Neural cell (in vitro differentiated cells): ENCODE results near the gene PADI6. TPM values are rescaled to one million over a fixed set of nuclear protein-coding genes. Genes with fewer than 3 reads are reported as not detected.

Source experiments
- H2AFZ ChIP-seq: fragments of 200-600, 300-800 bp; sonication (generic), shearing (Covaris generic); 2 replicates; pipeline ENCODE4 v1.6.0; 2014; ENCODE audit warnings: low read depth, mild to moderate bottlenecking, antibody characterized with exemption, low read length, moderate library complexity
- H3F3A ChIP-seq: fragments of 200-600 bp; shearing (Covaris generic); 2 replicates; pipeline ENCODE4 v1.6.1; 2016; ENCODE audit warnings: mild to moderate bottlenecking, moderate library complexity, mixed read lengths, antibody characterized with exemption, low read length; ENCODE audit not compliant: insufficient read depth, poor library complexity, severe bottlenecking
- H3K27ac ChIP-seq: fragments of 200-600, 300-800 bp; sonication (generic), shearing (Covaris generic); 2 replicates; pipeline ENCODE4 v1.5.1; 2014; ENCODE audit warnings: mild to moderate bottlenecking, low read length, moderate library complexity
- H3K27me3 ChIP-seq: fragments of 300-800, 200-600 bp; sonication (generic), shearing (Covaris generic); 2 replicates; pipeline ENCODE4 v1.6.0; 2014; ENCODE audit warnings: mild to moderate bottlenecking, low read depth, low read length, moderate library complexity; ENCODE audit not compliant: insufficient read depth
- H3K36me3 ChIP-seq: fragments of 300-800, 200-600 bp; sonication (generic), shearing (Covaris generic); 2 replicates; pipeline ENCODE4 v1.5.1; 2014; ENCODE audit warnings: mild to moderate bottlenecking, antibody characterized with exemption, low read length, moderate library complexity; ENCODE audit not compliant: insufficient read depth
- H3K4me2 ChIP-seq: fragments of 300-800, 200-600 bp; sonication (generic), shearing (Covaris generic); 2 replicates; pipeline ENCODE4 v1.6.0; 2014; ENCODE audit warnings: mild to moderate bottlenecking, low read length
- H3K4me3 ChIP-seq: fragments of 300-800, 200-600 bp; sonication (generic), shearing (Covaris generic); 2 replicates; pipeline ENCODE4 v1.5.1; 2014; ENCODE audit warnings: mild to moderate bottlenecking, low read length, moderate library complexity
- H3K79me2 ChIP-seq: fragments of 200-600 bp; shearing (Covaris generic); replicated peaks from 2 replicates; pipeline ENCODE4 v1.6.0; 2014; ENCODE audit warnings: mild to moderate bottlenecking, low read length, moderate library complexity; ENCODE audit not compliant: insufficient read depth
- H3K9ac ChIP-seq: fragments of 300-800, 200-600 bp; sonication (generic), shearing (Covaris generic); 2 replicates; pipeline ENCODE4 v1.6.1; 2016; ENCODE audit warnings: mild to moderate bottlenecking, low read length, mixed read lengths
- H3K9me2 ChIP-seq: fragments of 200-600 bp; shearing (Covaris generic); 2 replicates; pipeline ENCODE4 v1.6.1; 2016; ENCODE audit warnings: mild to moderate bottlenecking, low read length, mixed read lengths; ENCODE audit not compliant: insufficient read depth
- H3K9me3 ChIP-seq: fragments of 200-600, 300-800 bp; sonication (generic), shearing (Covaris generic); 2 replicates; pipeline ENCODE4 v1.6.1; 2016; ENCODE audit warnings: mild to moderate bottlenecking, mixed run types, low read length, moderate library complexity, mixed read lengths
- H4K20me1 ChIP-seq: fragments of 200-600 bp; shearing (Covaris generic); 2 replicates; pipeline ENCODE4 v1.6.1; 2016; ENCODE audit warnings: mild to moderate bottlenecking, mixed run types; ENCODE audit not compliant: insufficient read depth
- EP300 ChIP-seq: fragments of 450-650 bp; conservative IDR thresholded peaks from 2 replicates; pipeline ENCODE4 v1.6.1; 2014; ENCODE audit warnings: antibody characterized with exemption, mild to moderate bottlenecking, moderate library complexity; ENCODE audit not compliant: poor library complexity, severe bottlenecking
- EZH2 ChIP-seq: fragments of 200-600, 300-800 bp; shearing (Covaris generic), sonication (generic); IDR thresholded peaks from 2 replicates; pipeline ENCODE4 v1.6.1; 2014; ENCODE audit warnings: antibody characterized with exemption, low read length, borderline replicate concordance, mild to moderate bottlenecking; ENCODE audit not compliant: insufficient read depth, poor library complexity, severe bottlenecking
- MXI1 ChIP-seq: fragments of 450-650 bp; conservative IDR thresholded peaks from 2 replicates; pipeline ENCODE4 v1.6.1; 2014; ENCODE audit warnings: antibody characterized with exemption, mild to moderate bottlenecking; ENCODE audit not compliant: poor library complexity, severe bottlenecking
- POLR2AphosphoS5 ChIP-seq: IDR thresholded peaks from 2 replicates; pipeline ENCODE4 v1.6.1; 2012
- RAD21 ChIP-seq: fragments of 450-650 bp; conservative IDR thresholded peaks from 2 replicates; pipeline ENCODE4 v1.6.1; 2014; ENCODE audit warnings: antibody characterized with exemption, mild to moderate bottlenecking, moderate library complexity
- SMC3 ChIP-seq: fragments of 450-650 bp; conservative IDR thresholded peaks from 2 replicates; pipeline ENCODE4 v1.6.1; 2014; ENCODE audit warnings: antibody characterized with exemption, mild to moderate bottlenecking, moderate library complexity; ENCODE audit not compliant: poor library complexity
- TAF1 ChIP-seq: IDR thresholded peaks from 2 replicates; pipeline ENCODE4 v1.6.1; 2012; ENCODE audit warnings: low read depth
- polyA plus RNA-seq: library from polyadenylated mRNA; depleted of rRNA; stranded (reverse); fragments of >200 nt; gene quantifications from 2 replicates; pipeline ENCODE4 v1.2.3, GENCODE V29; 2014
- TF ChIP-seq, protein P1 (sequence below): IDR thresholded peaks from 2 replicates; pipeline ENCODE4 v1.6.1; 2012; ENCODE audit warnings: borderline replicate concordance
- TF ChIP-seq, protein P2 (sequence below): fragments of 450-650 bp; IDR thresholded peaks from 2 replicates; pipeline ENCODE4 v1.5.1; 2014; ENCODE audit warnings: antibody characterized with exemption, mild to moderate bottlenecking, moderate library complexity; ENCODE audit not compliant: poor library complexity, severe bottlenecking

Gene PADI6
- polyA plus RNA-seq, 1 donor from 2014 or later: not detected

DNA sequence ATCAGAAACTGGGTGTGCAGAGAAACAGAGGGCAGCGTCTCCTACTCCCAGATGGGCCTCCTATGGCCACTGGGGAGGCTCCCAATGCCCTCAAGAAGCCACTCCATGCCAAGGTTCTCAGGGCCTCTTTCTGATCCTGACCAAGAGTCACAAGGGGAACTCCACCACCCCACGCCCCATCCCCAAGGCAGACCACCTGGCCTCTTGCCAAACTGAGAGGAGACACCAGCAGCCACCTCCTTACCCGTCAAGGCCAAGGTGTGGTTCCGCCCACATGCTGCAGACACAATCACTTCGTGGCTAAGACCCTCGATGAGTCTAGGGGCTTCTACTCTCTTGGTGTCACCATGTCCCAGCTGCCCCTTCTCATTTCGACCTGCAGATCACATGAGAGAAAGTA is 50.5 kb downstream of the PADI6 start:
- H3K4me2 ChIP-seq: no peak overlapping the region
- no peak overlapping the region for H2AFZ ChIP-seq
- H3K9me3 ChIP-seq: no peaks in the 10 kb centered on the region
- H3K27ac ChIP-seq: no peak overlapping the region
- no peaks in the 10 kb centered on the region for H3K9me2 ChIP-seq
- no peaks in the 10 kb centered on the region for H3F3A ChIP-seq
- H3K9ac ChIP-seq: no peak overlapping the region
- H4K20me1 ChIP-seq: no peaks in the 10 kb centered on the region
- H3K4me3 ChIP-seq: no peak overlapping the region
- no peaks in the 10 kb centered on the region for H3K36me3 ChIP-seq
- no peaks in the 10 kb centered on the region for H3K79me2 ChIP-seq
- TF ChIP-seq, protein P1, sequence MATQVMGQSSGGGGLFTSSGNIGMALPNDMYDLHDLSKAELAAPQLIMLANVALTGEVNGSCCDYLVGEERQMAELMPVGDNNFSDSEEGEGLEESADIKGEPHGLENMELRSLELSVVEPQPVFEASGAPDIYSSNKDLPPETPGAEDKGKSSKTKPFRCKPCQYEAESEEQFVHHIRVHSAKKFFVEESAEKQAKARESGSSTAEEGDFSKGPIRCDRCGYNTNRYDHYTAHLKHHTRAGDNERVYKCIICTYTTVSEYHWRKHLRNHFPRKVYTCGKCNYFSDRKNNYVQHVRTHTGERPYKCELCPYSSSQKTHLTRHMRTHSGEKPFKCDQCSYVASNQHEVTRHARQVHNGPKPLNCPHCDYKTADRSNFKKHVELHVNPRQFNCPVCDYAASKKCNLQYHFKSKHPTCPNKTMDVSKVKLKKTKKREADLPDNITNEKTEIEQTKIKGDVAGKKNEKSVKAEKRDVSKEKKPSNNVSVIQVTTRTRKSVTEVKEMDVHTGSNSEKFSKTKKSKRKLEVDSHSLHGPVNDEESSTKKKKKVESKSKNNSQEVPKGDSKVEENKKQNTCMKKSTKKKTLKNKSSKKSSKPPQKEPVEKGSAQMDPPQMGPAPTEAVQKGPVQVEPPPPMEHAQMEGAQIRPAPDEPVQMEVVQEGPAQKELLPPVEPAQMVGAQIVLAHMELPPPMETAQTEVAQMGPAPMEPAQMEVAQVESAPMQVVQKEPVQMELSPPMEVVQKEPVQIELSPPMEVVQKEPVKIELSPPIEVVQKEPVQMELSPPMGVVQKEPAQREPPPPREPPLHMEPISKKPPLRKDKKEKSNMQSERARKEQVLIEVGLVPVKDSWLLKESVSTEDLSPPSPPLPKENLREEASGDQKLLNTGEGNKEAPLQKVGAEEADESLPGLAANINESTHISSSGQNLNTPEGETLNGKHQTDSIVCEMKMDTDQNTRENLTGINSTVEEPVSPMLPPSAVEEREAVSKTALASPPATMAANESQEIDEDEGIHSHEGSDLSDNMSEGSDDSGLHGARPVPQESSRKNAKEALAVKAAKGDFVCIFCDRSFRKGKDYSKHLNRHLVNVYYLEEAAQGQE: no peak
- TF ChIP-seq POLR2AphosphoS5 (no peak), RAD21 (no peak), EP300 (no peak), EZH2 (no peak)
- no peaks in the 10 kb centered on the region for H3K27me3 ChIP-seq

DNA sequence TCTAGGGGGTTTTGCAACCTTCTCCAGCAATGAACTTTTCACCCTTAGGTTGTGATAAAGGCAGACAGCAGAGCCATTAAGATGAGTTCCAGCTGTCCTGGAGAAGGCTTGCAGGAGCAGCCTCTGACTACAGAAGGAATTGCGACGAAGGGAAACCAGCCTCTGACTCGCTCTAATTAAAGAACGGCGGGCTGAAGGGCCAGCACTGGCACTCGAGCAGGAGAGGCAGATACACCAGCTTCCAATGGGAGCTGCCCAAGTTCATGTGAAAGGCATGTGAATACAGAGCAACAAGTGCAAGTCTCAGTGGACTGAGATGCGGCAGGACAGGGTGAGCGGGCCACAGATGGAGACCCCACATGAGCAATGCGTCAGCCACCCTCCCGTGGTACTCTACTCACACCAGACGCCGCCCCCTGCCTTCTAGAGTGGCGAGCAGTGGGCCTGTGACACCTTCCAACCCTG is 51.8 kb downstream of the PADI6 start:
- no peak overlapping the region for H3K9ac ChIP-seq
- H3K27me3 ChIP-seq: no peaks in the 10 kb centered on the region
- TF ChIP-seq SMC3 (no peak), EP300 (no peak), TAF1 (no peak), MXI1 (no peak), EZH2 (no peak), POLR2AphosphoS5 (no peak), RAD21 (no peak)
- TF ChIP-seq, protein P2, sequence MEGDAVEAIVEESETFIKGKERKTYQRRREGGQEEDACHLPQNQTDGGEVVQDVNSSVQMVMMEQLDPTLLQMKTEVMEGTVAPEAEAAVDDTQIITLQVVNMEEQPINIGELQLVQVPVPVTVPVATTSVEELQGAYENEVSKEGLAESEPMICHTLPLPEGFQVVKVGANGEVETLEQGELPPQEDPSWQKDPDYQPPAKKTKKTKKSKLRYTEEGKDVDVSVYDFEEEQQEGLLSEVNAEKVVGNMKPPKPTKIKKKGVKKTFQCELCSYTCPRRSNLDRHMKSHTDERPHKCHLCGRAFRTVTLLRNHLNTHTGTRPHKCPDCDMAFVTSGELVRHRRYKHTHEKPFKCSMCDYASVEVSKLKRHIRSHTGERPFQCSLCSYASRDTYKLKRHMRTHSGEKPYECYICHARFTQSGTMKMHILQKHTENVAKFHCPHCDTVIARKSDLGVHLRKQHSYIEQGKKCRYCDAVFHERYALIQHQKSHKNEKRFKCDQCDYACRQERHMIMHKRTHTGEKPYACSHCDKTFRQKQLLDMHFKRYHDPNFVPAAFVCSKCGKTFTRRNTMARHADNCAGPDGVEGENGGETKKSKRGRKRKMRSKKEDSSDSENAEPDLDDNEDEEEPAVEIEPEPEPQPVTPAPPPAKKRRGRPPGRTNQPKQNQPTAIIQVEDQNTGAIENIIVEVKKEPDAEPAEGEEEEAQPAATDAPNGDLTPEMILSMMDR: no peak
- TF ChIP-seq, protein P1: no peak
- no peaks in the 10 kb centered on the region for H3K36me3 ChIP-seq
- no peaks in the 10 kb centered on the region for H3K9me3 ChIP-seq
- no peaks in the 10 kb centered on the region for H3K9me2 ChIP-seq
- H3F3A ChIP-seq: no peaks in the 10 kb centered on the region
- no peaks in the 10 kb centered on the region for H4K20me1 ChIP-seq
- H3K4me3 ChIP-seq: no peak overlapping the region
- H3K79me2 ChIP-seq: no peaks in the 10 kb centered on the region
- no peak overlapping the region for H3K4me2 ChIP-seq
- H2AFZ ChIP-seq: no peak overlapping the region
- no peak overlapping the region for H3K27ac ChIP-seq
